ENCODE data around the gene PXYLP1.

Gene PXYLP1

DNA sequence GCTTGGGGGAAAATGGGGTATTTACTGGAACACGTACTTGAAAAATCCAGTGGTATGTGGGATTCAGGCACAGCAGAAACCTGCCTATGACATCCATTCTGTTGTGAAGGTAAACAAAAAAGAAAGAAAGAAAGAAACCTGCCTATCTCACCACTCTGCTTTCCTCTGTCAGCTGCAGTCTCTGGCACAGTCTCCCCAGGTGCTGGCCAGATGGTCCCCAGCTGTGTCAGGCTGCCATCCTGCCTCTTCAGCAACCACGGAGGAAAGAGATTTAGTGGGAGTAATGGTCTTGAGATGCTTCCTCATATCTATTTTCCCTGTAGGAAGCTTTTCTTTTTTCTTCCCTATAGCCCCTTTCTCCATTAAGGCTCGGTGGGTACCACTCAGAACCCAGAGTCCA is 2.5 kb upstream of the PXYLP1 start:
- DNase-seq (ENCODE audit: low read depth in 2 of 2): no peak

DNA sequence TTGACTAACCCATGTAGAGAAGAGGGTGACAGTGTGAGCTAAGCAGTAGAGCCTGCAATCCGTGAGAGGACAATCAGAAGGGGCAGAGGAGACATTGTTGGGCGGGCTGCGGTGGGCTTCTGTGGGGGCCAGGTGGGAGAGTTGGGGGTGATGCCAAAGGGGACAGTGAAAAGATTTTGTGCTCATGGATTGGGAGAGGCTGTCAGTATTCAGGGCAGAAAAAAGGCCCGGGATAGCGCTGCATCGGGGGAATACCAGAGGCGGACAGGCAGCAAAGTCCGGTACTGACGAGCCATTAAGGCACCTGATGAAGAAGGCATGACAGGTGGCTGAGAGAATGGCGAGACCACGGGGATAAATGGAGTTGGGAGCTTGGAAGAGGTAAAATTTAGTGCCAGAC is 1.3 kb upstream of the PXYLP1 start:
- DNase-seq (ENCODE audit: low read depth in 2 of 2): no peak

GRCh38 chr3:141231952-141232823 is 563 bp downstream of the PXYLP1 start:
- DNase-seq (ENCODE audit: low read depth in 2 of 2): no peak

GRCh38 chr3:141233457-141234161 is 2.0 kb downstream of the PXYLP1 start:
- DNase-seq (ENCODE audit: low read depth in 2 of 2): no peak

GRCh38 chr3:141234283-141234682 is 2.7 kb downstream of the PXYLP1 start:
- DNase-seq (ENCODE audit: low read depth in 2 of 2): no peak

DNA sequence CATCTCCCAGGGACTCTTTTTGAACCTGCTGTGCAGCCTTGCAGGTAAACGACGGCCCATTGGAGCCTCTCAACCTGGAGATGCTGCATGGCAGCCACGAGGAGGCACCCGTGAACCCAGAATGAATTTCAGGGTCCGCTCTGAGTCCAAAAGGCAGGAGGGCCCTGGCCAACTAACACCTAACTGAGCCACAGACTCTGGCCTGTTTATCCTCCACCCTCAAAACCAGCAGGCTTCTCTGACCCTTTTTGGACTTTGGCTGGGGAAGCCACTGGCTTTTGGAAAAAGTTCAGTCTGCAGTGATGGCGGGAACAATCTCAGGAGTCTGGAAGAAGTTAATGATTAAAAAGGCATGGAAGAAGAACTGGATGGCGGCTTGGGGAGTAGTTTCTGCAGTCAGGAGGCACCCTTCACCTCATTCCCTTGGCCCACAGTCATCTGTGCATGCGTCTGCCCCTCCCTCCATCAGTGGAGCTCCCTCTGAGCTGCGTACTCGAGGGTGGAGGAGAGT is 4.1 kb downstream of the PXYLP1 start:
- DNase-seq (ENCODE audit: low read depth in 2 of 2): no peak

DNA sequence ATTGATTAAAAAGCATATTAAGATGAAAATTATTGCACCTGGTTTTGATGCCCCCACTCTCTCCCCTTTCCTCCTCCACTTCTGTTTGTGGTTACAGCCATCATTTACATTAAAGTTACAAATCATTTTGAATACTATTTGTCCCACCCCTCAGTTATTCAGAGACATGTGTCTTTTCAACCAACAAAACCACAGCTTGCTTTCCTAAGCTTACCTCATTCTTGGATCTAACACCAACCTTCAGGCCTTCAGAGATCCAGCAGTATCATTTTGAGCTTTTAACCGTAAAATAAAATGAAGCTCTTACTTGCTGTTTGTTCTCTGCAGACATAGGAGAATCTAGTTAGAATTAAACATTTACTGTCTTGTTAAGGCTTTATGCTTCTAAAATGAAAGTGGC is 4.7 kb downstream of the PXYLP1 start:
- DNase-seq (ENCODE audit: low read depth in 2 of 2): no peak

DNA sequence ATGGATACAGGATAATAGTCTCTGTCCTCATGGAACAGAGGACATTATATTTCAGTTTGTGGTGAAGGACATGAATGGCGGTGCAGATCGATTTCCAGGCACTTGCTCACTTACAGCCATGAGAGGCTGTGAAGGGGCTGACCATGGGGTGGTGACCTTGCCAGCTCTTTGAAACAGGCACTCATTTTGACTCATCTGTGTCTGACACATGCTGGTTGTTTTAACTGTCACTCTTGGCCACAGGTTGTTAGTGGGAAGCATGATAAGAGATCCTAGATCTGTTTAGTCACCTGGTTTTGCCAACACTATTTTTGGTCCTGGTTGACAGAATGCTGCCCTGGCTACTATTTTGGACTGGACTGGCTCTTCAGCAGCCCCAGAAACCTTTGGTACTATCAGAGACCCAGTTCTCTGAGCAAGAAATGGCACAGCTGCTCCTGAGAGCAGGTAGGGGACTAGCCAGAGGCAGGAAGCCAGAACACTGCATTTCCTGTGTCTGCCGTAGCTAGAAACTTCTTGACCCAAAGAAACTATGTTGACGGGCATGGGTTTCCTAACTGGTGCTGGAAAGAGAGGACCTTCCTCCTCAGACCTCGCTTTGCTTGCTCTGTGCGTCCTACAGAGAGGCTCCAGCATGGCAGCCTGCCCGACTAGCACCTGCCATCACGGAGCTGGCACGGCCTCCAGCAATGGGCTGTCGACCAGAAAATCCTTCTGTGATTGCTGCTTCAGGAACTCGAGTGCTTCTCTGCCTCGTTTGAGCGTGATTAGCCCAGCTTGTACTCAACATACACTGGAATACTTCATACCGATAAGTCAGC is 6.3 kb downstream of the PXYLP1 start:
- peak in 1 of 2 donors; percentile 21 for DNase-seq (ENCODE audit: low read depth in 2 of 2)

DNA sequence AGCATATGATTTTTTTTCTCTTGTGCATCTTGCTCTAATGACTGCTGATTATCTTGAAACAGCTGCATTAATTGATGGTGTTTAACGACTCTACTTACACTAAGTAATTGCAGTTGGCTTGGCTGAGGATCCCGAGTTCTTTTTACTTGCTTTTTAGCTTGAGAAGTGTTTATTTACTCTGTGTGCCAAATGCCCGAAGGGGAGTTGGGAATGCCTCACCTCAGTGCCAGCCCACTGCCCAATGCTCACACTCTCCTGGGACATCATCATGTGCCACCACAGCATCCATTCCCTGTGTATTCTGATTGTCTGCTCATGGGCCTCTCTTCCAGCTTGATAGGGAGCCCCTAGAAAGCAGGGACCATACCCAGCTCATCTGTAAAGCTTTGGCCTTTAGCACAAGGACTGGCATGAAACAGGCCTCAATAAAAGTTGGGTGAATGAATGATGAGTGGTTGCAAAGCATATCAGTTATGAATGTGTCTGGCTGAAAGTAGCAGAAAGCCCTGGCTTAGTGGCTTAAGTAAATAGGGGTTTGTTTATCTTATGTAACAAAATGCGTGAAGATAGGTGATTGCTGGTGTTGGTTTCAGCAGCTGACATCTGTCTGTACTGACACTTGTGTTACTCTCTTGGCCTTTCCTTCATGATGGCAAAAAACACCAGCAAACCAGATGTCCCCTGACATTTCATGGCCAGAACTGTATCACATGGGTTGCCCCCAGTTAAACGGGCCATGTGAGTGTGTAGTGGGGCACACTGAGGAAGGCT is 8.1 kb downstream of the PXYLP1 start:
- DNase-seq (ENCODE audit: low read depth in 2 of 2): no peak

DNA sequence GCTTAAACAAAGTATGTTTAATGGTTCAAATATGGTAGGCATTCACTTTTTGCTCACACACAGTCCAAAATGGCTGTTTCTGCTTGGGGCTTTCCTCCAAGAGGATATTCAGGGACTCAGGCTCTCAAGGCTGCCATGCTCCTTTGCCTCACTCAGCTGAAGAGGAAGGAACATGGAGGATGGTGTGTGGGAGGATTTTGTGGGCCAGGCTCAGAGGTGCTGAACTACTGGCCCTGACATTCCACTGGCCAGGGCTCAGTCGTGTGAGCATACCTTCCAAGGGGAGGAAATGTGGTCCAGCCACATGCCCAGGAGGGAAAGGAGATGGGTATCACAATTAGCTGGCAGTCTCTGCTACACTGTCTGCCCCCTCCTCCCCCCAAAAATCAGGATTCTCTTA is 8.7 kb downstream of the PXYLP1 start:
- no peak for DNase-seq (ENCODE audit: low read depth in 2 of 2)

- DNase-seq (ENCODE audit: low read depth in 2 of 2): no peak
These were observed 9.3 kb downstream of the PXYLP1 start for GRCh38 chr3:141240687-141241615.

DNA sequence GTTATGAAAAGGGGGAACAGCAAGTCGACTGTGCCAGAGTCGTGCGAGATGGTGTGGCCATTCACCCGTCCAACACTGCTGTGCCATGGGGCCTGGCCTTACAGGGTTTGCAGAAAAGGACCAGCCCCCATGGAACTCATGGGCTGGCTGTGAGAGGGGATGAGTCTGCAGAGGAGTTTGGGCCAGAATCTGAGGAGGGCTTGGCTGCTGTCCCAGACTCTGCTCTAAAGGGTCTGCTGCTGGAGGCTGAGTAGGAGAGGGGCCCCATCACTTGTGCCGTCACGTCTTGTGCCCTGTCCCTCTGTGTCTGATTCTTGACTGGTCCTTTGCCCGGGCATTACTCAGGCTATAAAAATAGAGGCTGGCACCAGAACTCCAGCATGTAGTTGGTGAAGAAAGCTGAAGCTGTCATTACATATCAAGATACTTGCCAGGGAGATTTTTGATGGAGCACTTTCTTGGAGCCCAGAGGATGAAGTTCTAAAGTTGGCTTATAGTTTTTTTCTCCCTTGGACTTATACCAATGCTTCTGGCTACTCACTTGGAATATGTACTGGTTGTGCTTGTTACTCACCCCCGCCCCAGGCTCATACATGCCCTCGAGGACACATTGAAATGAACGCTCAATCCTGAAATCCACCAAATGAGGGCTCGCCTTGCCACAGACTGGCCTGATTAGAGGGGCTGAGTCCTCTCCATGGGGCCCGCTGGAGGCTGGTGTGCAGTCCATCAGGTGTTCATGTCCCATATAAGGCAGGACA is 10.2 kb downstream of the PXYLP1 start:
- DNase-seq (ENCODE audit: low read depth in 2 of 2): no peak

- DNase-seq (ENCODE audit: low read depth in 2 of 2): no peak
These were observed 10.9 kb downstream of the PXYLP1 start for GRCh38 chr3:141242377-141243092.

GRCh38 chr3:141243271-141243707 is 11.7 kb downstream of the PXYLP1 start:
- DNase-seq (ENCODE audit: low read depth in 2 of 2): peak in 1 of 2 donors; percentile 56

DNA sequence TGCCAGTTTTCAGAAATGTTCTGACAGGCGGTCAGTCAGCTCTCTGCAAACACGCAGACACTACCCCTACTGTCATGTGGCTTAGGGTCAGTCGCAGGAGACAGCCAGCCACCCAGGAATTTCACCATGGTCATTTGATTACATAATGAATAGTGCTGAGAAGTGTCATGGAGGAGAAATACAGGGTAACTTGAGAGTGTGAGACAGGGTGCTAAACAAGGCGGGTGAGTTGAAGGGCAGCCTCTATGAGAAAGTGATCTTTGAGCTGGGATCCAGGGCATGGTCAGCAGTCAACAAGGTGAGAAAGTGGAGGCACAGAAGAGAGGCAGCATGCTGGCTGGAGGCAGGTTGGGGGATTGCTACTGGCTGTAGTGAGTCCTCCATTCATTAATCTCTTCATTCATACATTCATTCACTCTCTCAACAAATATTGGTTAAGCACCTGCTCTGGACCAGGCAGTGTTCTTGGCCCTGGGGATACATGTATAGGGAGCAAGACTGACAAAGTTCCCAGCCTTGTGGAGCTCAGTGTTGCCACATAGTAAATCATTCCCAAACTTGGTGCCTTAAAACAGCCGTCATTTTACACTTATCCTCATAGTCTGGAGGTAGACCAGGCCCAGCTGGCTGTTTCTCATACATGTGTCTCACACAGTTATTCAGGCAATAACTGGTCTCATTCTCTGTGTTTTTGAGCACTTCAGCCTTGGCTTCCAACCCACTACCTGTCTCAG is 14.8 kb downstream of the PXYLP1 start:
- DNase-seq (ENCODE audit: low read depth in 2 of 2): no peak

- no peak for DNase-seq (ENCODE audit: low read depth in 2 of 2)
These were observed 15.3 kb downstream of the PXYLP1 start for GRCh38 chr3:141246958-141247301.

DNA sequence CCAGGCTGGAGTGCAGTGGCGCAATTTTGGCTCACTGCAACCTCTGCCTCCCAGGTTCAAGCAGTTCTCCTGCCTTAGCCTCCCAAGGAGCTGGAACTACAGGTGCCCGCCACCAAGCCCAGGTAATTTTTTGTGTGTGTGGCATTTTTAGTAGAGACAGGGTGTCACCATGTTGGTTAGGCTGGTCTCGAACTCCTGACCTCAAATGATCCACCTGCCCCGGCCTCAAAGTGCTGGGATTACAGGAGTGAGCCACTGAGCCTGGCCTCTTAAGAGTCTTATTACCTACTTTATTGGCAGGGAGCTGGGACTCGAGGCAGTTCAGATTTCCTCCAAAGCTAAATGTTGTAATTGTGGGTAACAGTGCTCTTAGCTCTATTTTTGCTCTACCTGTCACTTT is 16.4 kb downstream of the PXYLP1 start:
- DNase-seq (ENCODE audit: low read depth in 2 of 2): no peak

- no peak for DNase-seq (ENCODE audit: low read depth in 2 of 2)
These were observed 17.4 kb downstream of the PXYLP1 start for GRCh38 chr3:141249041-141249440.
